ENCODE data around the gene TAL1.

TAL1 gene

GRCh38 chr1:47252369-47252768 lies 20.3 kb upstream of the TAL1 start:
- no peak for TF ChIP-seq EZH2 (optimal IDR thresholded peaks at IDR 0.05; ENCODE audit: low read depth, low read length)
- TF ChIP-seq EZH2phosphoT487 (IDR thresholded peaks at IDR 0.05; ENCODE audit: low read length): no peak
- TF ChIP-seq CTCF (IDR thresholded peaks at IDR 0.05; ENCODE audit: low read length): no peak
- Histone ChIP-seq H3K27me3 (replicated peaks; ENCODE audit: insufficient read depth, low read length) (no peaks in the 10 kb centered on the region; the same call in 1 of the 2 replicates), H2AFZ (ENCODE audit: low read length) (no peak overlapping the region), H3K4me3 (ENCODE audit: low read length) (no peak overlapping the region), H3K36me3 (replicated peaks; ENCODE audit: insufficient read depth, low read length) (peaks cover 9% of the 10 kb centered on the region; the same call in 1 of the 2 replicates), H3K27ac (ENCODE audit: low read length) (no peak overlapping the region), H3F3A (ENCODE audit: insufficient read depth, low read length) (no peaks in the 10 kb centered on the region), H3K9me2 (replicated peaks; ENCODE audit: insufficient read depth, low read length) (no peaks in the 10 kb centered on the region), H3K4me2 (ENCODE audit: low read depth, low read length) (no peak overlapping the region), H3K4me1 (ENCODE audit: low read length) (no peaks in the 10 kb centered on the region), H3K9ac (ENCODE audit: low read length) (no peak overlapping the region), H3K9me3 (replicated peaks; ENCODE audit: insufficient read depth, low read length) (no peaks in the 10 kb centered on the region), H4K20me1 (ENCODE audit: insufficient read depth, low read length) (no peaks in the 10 kb centered on the region), H3K79me2 (ENCODE audit: low read length) (0 out of 2 replicates have a peak, but pooled peaks cover 2% of the 10 kb centered on the region)
- DNase-seq: no peak

GRCh38 chr1:47249755-47250154 lies 17.7 kb upstream of the TAL1 start:
- no peak overlapping the region for H3K4me2 ChIP-seq (ENCODE audit: low read depth, low read length)
- no peak overlapping the region for H3K9ac ChIP-seq (ENCODE audit: low read length)
- no peaks in the 10 kb centered on the region for H3F3A ChIP-seq (ENCODE audit: insufficient read depth, low read length)
- no peaks in the 10 kb centered on the region; the same call in 1 of the 2 replicates for H3K27me3 ChIP-seq (replicated peaks; ENCODE audit: insufficient read depth, low read length)
- DNase-seq: no peak
- no peaks in the 10 kb centered on the region for H4K20me1 ChIP-seq (ENCODE audit: insufficient read depth, low read length)
- H3K4me3 ChIP-seq (ENCODE audit: low read length): no peak overlapping the region
- no peaks in the 10 kb centered on the region for H3K79me2 ChIP-seq (ENCODE audit: low read length)
- TF ChIP-seq CTCF (IDR thresholded peaks at IDR 0.05; ENCODE audit: low read length) (no peak), EZH2 (optimal IDR thresholded peaks at IDR 0.05; ENCODE audit: low read depth, low read length) (no peak)
- no peaks in the 10 kb centered on the region for H3K9me3 ChIP-seq (replicated peaks; ENCODE audit: insufficient read depth, low read length)
- H3K4me1 ChIP-seq (ENCODE audit: low read length): no peaks in the 10 kb centered on the region
- H3K27ac ChIP-seq (ENCODE audit: low read length): no peak overlapping the region
- peaks cover 9% of the 10 kb centered on the region; the same call in 1 of the 2 replicates for H3K36me3 ChIP-seq (replicated peaks; ENCODE audit: insufficient read depth, low read length)
- no peak overlapping the region for H2AFZ ChIP-seq (ENCODE audit: low read length)
- no peaks in the 10 kb centered on the region for H3K9me2 ChIP-seq (replicated peaks; ENCODE audit: insufficient read depth, low read length)

- H3K9me3 ChIP-seq (replicated peaks; ENCODE audit: insufficient read depth, low read length): no peaks in the 10 kb centered on the region
- H3K4me2 ChIP-seq (ENCODE audit: low read depth, low read length): no peak overlapping the region
- H3K4me1 ChIP-seq (ENCODE audit: low read length): no peaks in the 10 kb centered on the region
- H3K36me3 ChIP-seq (replicated peaks; ENCODE audit: insufficient read depth, low read length): no peaks in the 10 kb centered on the region
- H3K9me2 ChIP-seq (replicated peaks; ENCODE audit: insufficient read depth, low read length): no peaks in the 10 kb centered on the region
- no peaks in the 10 kb centered on the region for H3K79me2 ChIP-seq (ENCODE audit: low read length)
- H3F3A ChIP-seq (ENCODE audit: insufficient read depth, low read length): no peaks in the 10 kb centered on the region
- no peak overlapping the region for H3K4me3 ChIP-seq (ENCODE audit: low read length)
- no peaks in the 10 kb centered on the region for H4K20me1 ChIP-seq (ENCODE audit: insufficient read depth, low read length)
- no peak for DNase-seq
- no peak overlapping the region for H2AFZ ChIP-seq (ENCODE audit: low read length)
- no peaks in the 10 kb centered on the region for H3K27me3 ChIP-seq (replicated peaks; ENCODE audit: insufficient read depth, low read length)
- TF ChIP-seq CTCF (IDR thresholded peaks at IDR 0.05; ENCODE audit: low read length) (no peak), EZH2 (optimal IDR thresholded peaks at IDR 0.05; ENCODE audit: low read depth, low read length) (no peak), EZH2phosphoT487 (IDR thresholded peaks at IDR 0.05; ENCODE audit: low read length) (no peak)
- H3K27ac ChIP-seq (ENCODE audit: low read length): no peak overlapping the region
- no peak overlapping the region for H3K9ac ChIP-seq (ENCODE audit: low read length)
These were observed 12.4 kb upstream of the TAL1 start for GRCh38 chr1:47244339-47244862.

All from MM.1S (cell line).